ENCODE measurements around the gene TRAF3.
"Not testable (repeated sequence)": the region's sequence is repeated elsewhere in the genome, so short reads cannot be mapped to it uniquely, and the experiment has no call there.

TRAF3 gene

DNA sequence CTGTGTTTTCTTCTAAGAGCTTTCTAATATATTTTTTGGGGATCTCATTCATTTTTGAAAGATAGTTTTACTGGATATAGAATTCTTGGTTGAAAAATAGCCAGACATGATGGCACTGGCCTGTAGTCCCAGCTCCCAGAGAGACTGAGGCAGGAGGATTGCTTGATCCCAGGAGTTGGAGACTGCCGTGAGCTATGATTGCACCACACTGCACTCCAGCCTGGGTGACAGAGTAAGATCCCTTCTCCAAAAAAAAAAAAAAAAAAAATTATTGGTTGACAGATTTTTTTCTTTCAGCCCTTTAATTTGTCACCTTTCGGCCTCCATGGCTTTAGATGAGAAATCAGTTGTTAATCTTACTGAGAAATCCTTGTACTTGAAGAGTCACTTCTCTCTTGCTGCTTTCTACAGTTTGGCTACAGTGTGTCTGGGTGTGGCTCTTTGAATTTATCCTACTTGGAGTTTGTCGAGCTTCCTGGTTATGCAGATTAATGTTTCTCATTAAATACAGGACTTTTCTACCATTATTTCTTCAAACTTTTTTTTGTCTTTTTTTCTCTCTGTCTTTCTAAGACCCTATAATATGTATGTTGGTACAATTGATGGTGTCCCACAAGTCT is 85.0 kb downstream of the TRAF3 start:
- H2AFZ ChIP-seq (ENCODE audit: low read length), result no peak overlapping the region
- no peak overlapping the region for H3K9ac ChIP-seq (ENCODE audit: low read length)
- no peak overlapping the region for H3K4me3 ChIP-seq (ENCODE audit: low read depth, low read length, poor library complexity, severe bottlenecking)
- TF ChIP-seq, protein P1, sequence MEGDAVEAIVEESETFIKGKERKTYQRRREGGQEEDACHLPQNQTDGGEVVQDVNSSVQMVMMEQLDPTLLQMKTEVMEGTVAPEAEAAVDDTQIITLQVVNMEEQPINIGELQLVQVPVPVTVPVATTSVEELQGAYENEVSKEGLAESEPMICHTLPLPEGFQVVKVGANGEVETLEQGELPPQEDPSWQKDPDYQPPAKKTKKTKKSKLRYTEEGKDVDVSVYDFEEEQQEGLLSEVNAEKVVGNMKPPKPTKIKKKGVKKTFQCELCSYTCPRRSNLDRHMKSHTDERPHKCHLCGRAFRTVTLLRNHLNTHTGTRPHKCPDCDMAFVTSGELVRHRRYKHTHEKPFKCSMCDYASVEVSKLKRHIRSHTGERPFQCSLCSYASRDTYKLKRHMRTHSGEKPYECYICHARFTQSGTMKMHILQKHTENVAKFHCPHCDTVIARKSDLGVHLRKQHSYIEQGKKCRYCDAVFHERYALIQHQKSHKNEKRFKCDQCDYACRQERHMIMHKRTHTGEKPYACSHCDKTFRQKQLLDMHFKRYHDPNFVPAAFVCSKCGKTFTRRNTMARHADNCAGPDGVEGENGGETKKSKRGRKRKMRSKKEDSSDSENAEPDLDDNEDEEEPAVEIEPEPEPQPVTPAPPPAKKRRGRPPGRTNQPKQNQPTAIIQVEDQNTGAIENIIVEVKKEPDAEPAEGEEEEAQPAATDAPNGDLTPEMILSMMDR (IDR thresholded peaks at IDR 0.05; ENCODE audit: low read length), result no peak
- TF ChIP-seq EZH2 (IDR thresholded peaks at IDR 0.05; ENCODE audit: borderline replicate concordance, low read length), result no peak
- no peaks in the 10 kb centered on the region for H4K20me1 ChIP-seq (ENCODE audit: insufficient read depth, low read length)
- no peaks in the 10 kb centered on the region; the same call in 1 of the 2 replicates for H3K36me3 ChIP-seq (ENCODE audit: insufficient read depth, low read length)
- H3K27ac ChIP-seq (ENCODE audit: low read depth, low read length, poor library complexity, severe bottlenecking), result no peak overlapping the region
- H3K9me3 ChIP-seq (ENCODE audit: low read length), result no peaks in the 10 kb centered on the region
- no peak overlapping the region for H3K4me2 ChIP-seq (ENCODE audit: low read length)
- H3K79me2 ChIP-seq (ENCODE audit: insufficient read depth, low read length), result no peaks in the 10 kb centered on the region
- H3F3A ChIP-seq (ENCODE audit: insufficient read depth, low read length), result no peaks in the 10 kb centered on the region
- no peaks in the 10 kb centered on the region for H3K4me1 ChIP-seq (ENCODE audit: insufficient read depth, low read length, severe bottlenecking)
- H3K9me2 ChIP-seq (ENCODE audit: low read depth, low read length), result no peaks in the 10 kb centered on the region
- no peaks in the 10 kb centered on the region for H3K27me3 ChIP-seq (ENCODE audit: insufficient read depth, low read length)

DNA sequence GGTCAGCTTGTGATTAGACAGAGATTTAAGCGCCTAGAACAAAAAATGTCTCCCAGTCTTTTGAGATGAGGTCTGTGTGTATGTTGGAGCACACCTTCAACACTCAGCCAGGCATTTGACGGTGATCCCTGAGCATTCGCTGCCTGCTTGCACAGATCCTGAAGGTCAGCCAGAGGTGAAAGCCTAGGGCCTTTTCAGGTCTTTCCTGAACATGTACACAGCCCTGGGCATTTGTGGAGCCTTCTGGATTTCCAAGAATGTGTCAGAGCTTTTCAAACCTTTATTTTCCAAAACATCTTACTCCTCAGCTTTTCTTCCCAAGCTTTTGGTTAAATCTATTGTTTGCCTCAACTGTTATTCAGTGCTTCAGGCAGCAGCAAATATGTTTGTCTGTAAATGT is 86.1 kb downstream of the TRAF3 start:
- Histone ChIP-seq H3K36me3 (ENCODE audit: insufficient read depth, low read length) (no peaks in the 10 kb centered on the region; the same call in 1 of the 2 replicates), H2AFZ (ENCODE audit: low read length) (no peak overlapping the region), H4K20me1 (ENCODE audit: insufficient read depth, low read length) (no peaks in the 10 kb centered on the region), H3K27me3 (ENCODE audit: insufficient read depth, low read length) (no peaks in the 10 kb centered on the region), H3K9me3 (ENCODE audit: low read length) (no peaks in the 10 kb centered on the region), H3F3A (ENCODE audit: insufficient read depth, low read length) (no peaks in the 10 kb centered on the region), H3K4me1 (ENCODE audit: insufficient read depth, low read length, severe bottlenecking) (no peaks in the 10 kb centered on the region), H3K79me2 (ENCODE audit: insufficient read depth, low read length) (no peaks in the 10 kb centered on the region), H3K9me2 (ENCODE audit: low read depth, low read length) (no peaks in the 10 kb centered on the region), H3K4me3 (ENCODE audit: low read depth, low read length, poor library complexity, severe bottlenecking) (no peak overlapping the region), H3K4me2 (ENCODE audit: low read length) (no peak overlapping the region), H3K9ac (ENCODE audit: low read length) (no peak overlapping the region), H3K27ac (ENCODE audit: low read depth, low read length, poor library complexity, severe bottlenecking) (no peak overlapping the region)
- TF ChIP-seq, protein P1 (IDR thresholded peaks at IDR 0.05; ENCODE audit: low read length), result no peak
- TF ChIP-seq EZH2 (IDR thresholded peaks at IDR 0.05; ENCODE audit: borderline replicate concordance, low read length), result no peak

DNA sequence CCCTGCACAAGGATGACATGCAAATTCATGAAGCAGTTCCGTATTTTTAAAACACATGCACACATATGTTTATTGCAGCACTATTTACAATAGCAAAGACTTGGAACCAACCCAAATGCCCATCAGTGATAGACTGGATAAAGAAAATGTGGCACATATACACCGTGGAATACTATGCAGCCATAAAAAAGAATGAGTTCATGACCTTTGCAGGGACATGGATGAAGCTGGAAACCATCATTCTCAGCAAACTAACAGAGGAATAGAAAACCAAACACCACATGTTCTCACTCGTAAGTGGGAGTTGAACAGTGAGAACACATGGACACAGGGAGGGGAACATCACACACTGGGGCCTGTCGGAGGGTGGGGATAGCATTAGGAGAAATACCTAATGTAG is 88.7 kb downstream of the TRAF3 start:
- H3K9me3 ChIP-seq (ENCODE audit: low read length); H2AFZ ChIP-seq (ENCODE audit: low read length); H3K9ac ChIP-seq (ENCODE audit: low read length); H3K4me2 ChIP-seq (ENCODE audit: low read length); H3K36me3 ChIP-seq (ENCODE audit: insufficient read depth, low read length); H3K4me3 ChIP-seq (ENCODE audit: low read depth, low read length, poor library complexity, severe bottlenecking); H3F3A ChIP-seq (ENCODE audit: insufficient read depth, low read length); H3K79me2 ChIP-seq (ENCODE audit: insufficient read depth, low read length); H3K9me2 ChIP-seq (ENCODE audit: low read depth, low read length); H3K27ac ChIP-seq (ENCODE audit: low read depth, low read length, poor library complexity, severe bottlenecking); H3K27me3 ChIP-seq (ENCODE audit: insufficient read depth, low read length); H3K4me1 ChIP-seq (ENCODE audit: insufficient read depth, low read length, severe bottlenecking); H4K20me1 ChIP-seq (ENCODE audit: insufficient read depth, low read length): not testable (repeated sequence)

Measured in OCI-LY1 (cell line).